HepG2 (cell line): Measurements from ENCODE around the gene TRAPPC4. TPM values are rescaled to one million over a fixed set of nuclear protein-coding genes. Genes with fewer than 3 reads are reported as not detected.
A peak's percentile ranks its signal among the peaks of the same experiment; 100 is the strongest.

ENCODE experiments used
- ATAC-seq: fragments of 200-7000 bp; cut with Tn5 transposase; 3 replicates; pipeline ENCODE4 v1.9.1; 2020; ENCODE audit warnings: mild to moderate bottlenecking, moderate library complexity
- BruUV-seq: library from RNA; stranded (reverse); fragments of 400-500 nt; replicated peaks from 2 replicates; lab custom pipeline; 2021; lab: Mats Ljungman, UMichigan
- CTCF ChIA-PET: fragments of 300-600 bp; formaldehyde crosslinking; extraction: SDS; loops from one replicate; lab custom pipeline; 2021; ENCODE audit warnings: low total read pairs, inconsistent platforms, low intra/inter-chr PET ratio; lab: Yijun Ruan, JAX
- POLR2A ChIA-PET: fragments of 350-600 bp; sonication (Branson Sonifier 250); formaldehyde crosslinking; loops from one replicate; lab custom pipeline; 2020; ENCODE audit warnings: antibody characterized with exemption, inconsistent platforms; lab: Yijun Ruan, JAX
- DNase-seq: peaks from one replicate; pipeline ENCODE4 v3.0.0-alpha.2; 2015; ENCODE audit warnings: low spot score
- FAIRE-seq: peaks from 3 replicates; lab custom pipeline; 2011; peaks lifted over from hg19 to GRCh38; lab: Jason Lieb, UNC
- H2AFZ ChIP-seq: one replicate; pipeline ENCODE4 v1.6.1; 2011; ENCODE audit warnings: low read length, inconsistent platforms
- H3K27ac ChIP-seq: fragments of 300-600 bp; 3 replicates; pipeline ENCODE4 v1.8.0; 2011; ENCODE audit warnings: mixed run types, mild to moderate bottlenecking, mixed read lengths, low read length, inconsistent platforms; ENCODE audit not compliant: insufficient read depth; ENCODE audit errors: extremely low read length
- H3K27me3 ChIP-seq, 2 experiments: fragments of 200-600 bp in 1 of 2; 2 replicates in 1 of 2; 3 replicates in 1 of 2; pipeline versions ENCODE4 v1.6.0 to v1.8.0; 2011; ENCODE audit warnings: low read length in 2 of 2, mild to moderate bottlenecking in 2 of 2, moderate library complexity in 2 of 2, inconsistent platforms in 1 of 2; ENCODE audit not compliant: insufficient read depth in 2 of 2, control insufficient read depth in 1 of 2
- H3K36me3 ChIP-seq, 2 experiments: fragments of 200-600 bp in 1 of 2; replicated peaks in 1 of 2; 2 replicates in 1 of 2; 3 replicates in 1 of 2; pipeline versions ENCODE4 v1.5.1 to v1.8.0; 2011; ENCODE audit warnings: low read length in 2 of 2, inconsistent platforms in 1 of 2; ENCODE audit not compliant: insufficient read depth in 2 of 2, control insufficient read depth in 1 of 2
- H3K4me1 ChIP-seq: 2 replicates; pipeline ENCODE4 v1.5.1; 2012; ENCODE audit warnings: low read length, inconsistent platforms; ENCODE audit not compliant: insufficient read depth
- H3K4me2 ChIP-seq: 2 replicates; pipeline ENCODE4 v1.6.0; 2011; ENCODE audit warnings: low read depth, low read length, inconsistent platforms
- H3K4me3 ChIP-seq, 3 experiments: fragments of 200-600 bp in 1 of 3; sonication (generic), shearing (Covaris generic) in 1 of 3; replicated peaks in 1 of 3; 2 replicates each; pipeline ENCODE4 v1.5.1; 2011 to 2016; ENCODE audit warnings: low read length in 3 of 3, inconsistent platforms in 2 of 3, low read depth in 2 of 3, mild to moderate bottlenecking in 2 of 3, control low read depth in 1 of 3, mixed read lengths in 1 of 3; ENCODE audit not compliant: insufficient read depth in 1 of 3
- H3K79me2 ChIP-seq: one replicate; pipeline ENCODE4 v1.6.1; 2011; ENCODE audit warnings: low read length, inconsistent platforms; ENCODE audit not compliant: insufficient read depth
- H3K9ac ChIP-seq: 2 replicates; pipeline ENCODE4 v1.6.0; 2011; ENCODE audit warnings: mild to moderate bottlenecking, low read depth, low read length, inconsistent platforms; ENCODE audit not compliant: insufficient read depth
- H3K9me3 ChIP-seq: 2 replicates; pipeline ENCODE4 v1.5.1; 2012; ENCODE audit warnings: mild to moderate bottlenecking, low read length
- H4K20me1 ChIP-seq: 2 replicates; pipeline ENCODE4 v1.6.0; 2011; ENCODE audit warnings: inconsistent platforms, mild to moderate bottlenecking, low read length, moderate library complexity; ENCODE audit not compliant: insufficient read depth
- E2F2 ChIP-seq: sonication (generic); formaldehyde crosslinking; IDR thresholded peaks from 2 replicates; pipeline ENCODE4 v1.4.0; 2020; ENCODE audit warnings: missing genetic modification reagents, borderline replicate concordance
- MNT ChIP-seq: fragments of 450-650 bp; IDR thresholded peaks from 2 replicates; pipeline ENCODE4 v1.6.1; 2016
- MTA3 ChIP-seq: sonication (generic); formaldehyde crosslinking; IDR thresholded peaks from 2 replicates; pipeline ENCODE4 v1.4.0; 2020; ENCODE audit warnings: missing genetic modification reagents
- PHF21A ChIP-seq: sonication (generic); formaldehyde crosslinking; IDR thresholded peaks from 2 replicates; pipeline ENCODE4 v1.5.0; 2020; ENCODE audit warnings: mild to moderate bottlenecking, missing genetic modification reagents
- TCF12 ChIP-seq, 2 experiments: fragments of 450-650 bp in 1 of 2; sonication (generic) in 1 of 2; formaldehyde crosslinking in 1 of 2; IDR thresholded peaks; 2 replicates each; pipeline versions ENCODE4 v1.6.1 to v1.8.0; 2017 to 2022; ENCODE audit warnings: antibody characterized with exemption in 1 of 2, mild to moderate bottlenecking in 1 of 2, missing genetic modification reagents in 1 of 2, moderate library complexity in 1 of 2
- ZBTB4 ChIP-seq: sonication (generic); formaldehyde crosslinking; IDR thresholded peaks from 2 replicates; pipeline ENCODE4 v1.4.0; 2020; ENCODE audit warnings: missing genetic modification reagents, mild to moderate bottlenecking, borderline replicate concordance
- ZFY ChIP-seq: sonication (generic); formaldehyde crosslinking; IDR thresholded peaks from 2 replicates; pipeline ENCODE4 v1.4.0; 2020; ENCODE audit warnings: missing genetic modification reagents
- WGBS: methylation state at CpG from one replicate; pipeline ENCODE4 v1.1.6; 2017; ENCODE audit warnings: low lambda C conversion rate; 5-methylcytosine and 5-hydroxymethylcytosine counted together
- in situ Hi-C: cut with HindIII; loops from 2 replicates; pipeline ENCODE4 v1.10.0; 2017; ENCODE audit warnings: low pct_unique_long_range_greater_than_20kb; ENCODE audit not compliant: extremely low pct_ligation_motif_present
- intact Hi-C: fragments of 100-400 bp; cut with micrococcal nuclease; formaldehyde crosslinking; loops from one replicate; pipeline ENCODE4 v1.10.0; 2022; ENCODE audit not compliant: unreplicated experiment
- polyA plus RNA-seq, 8 experiments: library from polyadenylated mRNA; depleted of rRNA in 3 of 8; stranded (reverse) in 7 of 8; unstranded in 1 of 8; fragments of >200 nt; fragmentation: Illumina TruSeq in 4 of 8; extraction: Trizol in 4 of 8; gene quantifications; 2 replicates each; pipeline versions ENCODE4 v1.2.1 to v1.2.3, GENCODE V29; 2011 to 2016; ENCODE audit warnings: low read depth in 4 of 8, missing spikeins in 1 of 8, mixed read lengths in 1 of 8; ENCODE audit not compliant: insufficient read depth in 1 of 8
- total RNA-seq, 5 experiments: library from RNA; depleted of rRNA; stranded (reverse); fragments of >200 nt; fragmentation: Illumina TruSeq; extraction: Trizol; gene quantifications; 2 replicates each; pipeline ENCODE4 v1.2.3, GENCODE V29; 2016; ENCODE audit warnings: low read depth in 1 of 5
- TF ChIP-seq, protein P1 (sequence below): sonication (generic); formaldehyde crosslinking; IDR thresholded peaks from 2 replicates; pipeline ENCODE4 v1.4.0; 2020; ENCODE audit warnings: mild to moderate bottlenecking, missing genetic modification reagents
- TF ChIP-seq, protein P2 (sequence below): sonication (generic); formaldehyde crosslinking; IDR thresholded peaks from 2 replicates; pipeline ENCODE4 v1.5.1; 2020; ENCODE audit warnings: mild to moderate bottlenecking, missing genetic modification reagents, moderate library complexity
- TF ChIP-seq, protein P3 (sequence below): IDR thresholded peaks from 2 replicates; pipeline ENCODE4 v1.6.1; 2016

The TRAPPC4 gene
- total and polyA plus RNA-seq, 2 of the 13 experiments (the other 11 are each of a cell fraction or from before 2014, with no cell fraction given): 97.4 to 140 TPM

DNA sequence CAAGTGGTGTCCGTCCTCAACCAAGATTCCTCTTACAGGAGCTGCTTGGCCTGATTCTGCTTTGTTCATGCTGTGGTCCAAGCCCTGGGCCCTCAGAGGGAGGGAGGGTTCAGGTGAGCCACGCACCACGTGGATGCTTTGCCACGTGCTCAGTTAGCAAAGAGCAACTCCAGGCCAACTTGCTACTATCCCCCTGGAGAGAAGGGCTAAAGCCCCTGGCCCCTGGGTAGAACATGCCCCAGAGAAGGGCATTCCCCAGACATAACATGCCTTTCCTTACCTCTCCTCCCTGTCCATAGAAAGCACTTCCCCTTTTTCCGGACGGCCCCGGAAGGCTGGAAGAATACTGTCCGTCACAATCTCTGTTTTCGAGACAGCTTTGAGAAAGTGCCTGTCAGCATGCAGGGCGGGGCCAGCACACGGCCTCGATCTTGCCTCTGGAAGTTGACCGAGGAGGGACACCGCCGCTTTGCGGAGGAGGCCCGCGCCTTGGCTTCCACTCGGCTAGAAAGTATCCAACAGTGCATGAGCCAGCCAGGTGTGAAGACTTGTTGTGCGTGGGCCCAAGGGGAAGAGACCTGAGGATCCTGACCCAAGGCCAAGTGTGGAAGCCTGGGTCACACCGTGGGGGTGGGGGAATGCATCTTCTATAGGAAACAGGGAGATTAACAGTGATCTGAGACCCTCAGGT, 38.2 kb upstream of the TRAPPC4 start:
- Histone ChIP-seq H3K4me1 (no peaks in the 10 kb centered on the region), H3K9ac (no peak overlapping the region), H3K9me3 (no peaks in the 10 kb centered on the region), H4K20me1 (no peaks in the 10 kb centered on the region), H3K4me2 (no peak overlapping the region), H3K79me2 (no peaks in the 10 kb centered on the region), H3K36me3 (no peaks in the 10 kb centered on the region), H3K4me3 (no peak overlapping the region), H2AFZ (no peak overlapping the region), H3K27me3 (peaks cover 0 to 20% of the 10 kb centered on the region in 2 experiments; a peak in 2 of 5 replicates), H3K27ac (no peak overlapping the region)
- intact Hi-C loops (no loop called here), in situ Hi-C loops (no loop called here)
- ChIA-PET POLR2A (no interaction called here), CTCF (no interaction called here)
- ATAC-seq (no peak; the same call in 2 of the 3 replicates), DNase-seq (no peak), FAIRE-seq (no peak)
- BruUV-seq: no TSS peak
- no peak for TF ChIP-seq E2F2 (CRISPR knock-in tag)
- TF ChIP-seq ZBTB4 (CRISPR knock-in tag): no peak
- TF ChIP-seq MTA3 (CRISPR knock-in tag): no peak
- no peak for TF ChIP-seq ZFY (CRISPR knock-in tag)
- TF ChIP-seq, protein P1, sequence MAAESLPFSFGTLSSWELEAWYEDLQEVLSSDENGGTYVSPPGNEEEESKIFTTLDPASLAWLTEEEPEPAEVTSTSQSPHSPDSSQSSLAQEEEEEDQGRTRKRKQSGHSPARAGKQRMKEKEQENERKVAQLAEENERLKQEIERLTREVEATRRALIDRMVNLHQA (CRISPR knock-in tag): no peak
- no peak for TF ChIP-seq PHF21A (CRISPR knock-in tag)
- TF ChIP-seq TCF12 (IDR thresholded peaks at IDR 0.05): no peak
- no peak for TF ChIP-seq TCF12 (CRISPR knock-in tag; IDR thresholded peaks at IDR 0.05)
- TF ChIP-seq, protein P2, sequence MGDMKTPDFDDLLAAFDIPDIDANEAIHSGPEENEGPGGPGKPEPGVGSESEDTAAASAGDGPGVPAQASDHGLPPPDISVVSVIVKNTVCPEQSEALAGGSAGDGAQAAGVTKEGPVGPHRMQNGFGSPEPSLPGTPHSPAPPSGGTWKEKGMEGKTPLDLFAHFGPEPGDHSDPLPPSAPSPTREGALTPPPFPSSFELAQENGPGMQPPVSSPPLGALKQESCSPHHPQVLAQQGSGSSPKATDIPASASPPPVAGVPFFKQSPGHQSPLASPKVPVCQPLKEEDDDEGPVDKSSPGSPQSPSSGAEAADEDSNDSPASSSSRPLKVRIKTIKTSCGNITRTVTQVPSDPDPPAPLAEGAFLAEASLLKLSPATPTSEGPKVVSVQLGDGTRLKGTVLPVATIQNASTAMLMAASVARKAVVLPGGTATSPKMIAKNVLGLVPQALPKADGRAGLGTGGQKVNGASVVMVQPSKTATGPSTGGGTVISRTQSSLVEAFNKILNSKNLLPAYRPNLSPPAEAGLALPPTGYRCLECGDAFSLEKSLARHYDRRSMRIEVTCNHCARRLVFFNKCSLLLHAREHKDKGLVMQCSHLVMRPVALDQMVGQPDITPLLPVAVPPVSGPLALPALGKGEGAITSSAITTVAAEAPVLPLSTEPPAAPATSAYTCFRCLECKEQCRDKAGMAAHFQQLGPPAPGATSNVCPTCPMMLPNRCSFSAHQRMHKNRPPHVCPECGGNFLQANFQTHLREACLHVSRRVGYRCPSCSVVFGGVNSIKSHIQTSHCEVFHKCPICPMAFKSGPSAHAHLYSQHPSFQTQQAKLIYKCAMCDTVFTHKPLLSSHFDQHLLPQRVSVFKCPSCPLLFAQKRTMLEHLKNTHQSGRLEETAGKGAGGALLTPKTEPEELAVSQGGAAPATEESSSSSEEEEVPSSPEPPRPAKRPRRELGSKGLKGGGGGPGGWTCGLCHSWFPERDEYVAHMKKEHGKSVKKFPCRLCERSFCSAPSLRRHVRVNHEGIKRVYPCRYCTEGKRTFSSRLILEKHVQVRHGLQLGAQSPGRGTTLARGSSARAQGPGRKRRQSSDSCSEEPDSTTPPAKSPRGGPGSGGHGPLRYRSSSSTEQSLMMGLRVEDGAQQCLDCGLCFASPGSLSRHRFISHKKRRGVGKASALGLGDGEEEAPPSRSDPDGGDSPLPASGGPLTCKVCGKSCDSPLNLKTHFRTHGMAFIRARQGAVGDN (CRISPR knock-in tag): peak; percentile 16; the same call in 1 of the 2 replicates
- TF ChIP-seq MNT: 0 out of 2 replicates have a peak, but pooled peaks have one; percentile 7
- TF ChIP-seq, protein P3, sequence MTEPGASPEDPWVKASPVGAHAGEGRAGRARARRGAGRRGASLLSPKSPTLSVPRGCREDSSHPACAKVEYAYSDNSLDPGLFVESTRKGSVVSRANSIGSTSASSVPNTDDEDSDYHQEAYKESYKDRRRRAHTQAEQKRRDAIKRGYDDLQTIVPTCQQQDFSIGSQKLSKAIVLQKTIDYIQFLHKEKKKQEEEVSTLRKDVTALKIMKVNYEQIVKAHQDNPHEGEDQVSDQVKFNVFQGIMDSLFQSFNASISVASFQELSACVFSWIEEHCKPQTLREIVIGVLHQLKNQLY (CRISPR knock-in tag): no peak
- WGBS: 62% methylated on average over 18 of the region's 21 CpGs
